ENCODE measurements around the gene SLC23A3. TPM values are rescaled to one million over a fixed set of nuclear protein-coding genes. Genes with fewer than 3 reads are reported as not detected.

Gene SLC23A3
- total and polyA plus RNA-seq, 9 of the 15 experiments (the other 6 are each of a cell fraction or from before 2014, with no cell fraction given) = 0.06 to 0.64 (median 0.16) TPM

GRCh38 chr2:219198974-219199373 is 29.1 kb upstream of the SLC23A3 start:
- BruUV-seq (replicated peaks) = no TSS peak
- in situ Hi-C loops (cut with MboI) = no loop called here
- Histone ChIP-seq H3K4me3 (no peak overlapping the region), H3K36me3 (ENCODE audit: control insufficient read depth, insufficient read depth, low read length) (no peaks in the 10 kb centered on the region), H3K4me2 (ENCODE audit: insufficient read depth, low read length) (no peak overlapping the region), H3K9me3 (replicated peaks; ENCODE audit: control insufficient read depth, insufficient read depth, low read depth, low read length) (no peaks in the 10 kb centered on the region), H3K79me2 (ENCODE audit: control insufficient read depth, insufficient read depth, low read length) (no peaks in the 10 kb centered on the region), H4K20me1 (replicated peaks; ENCODE audit: control insufficient read depth, insufficient read depth, low read length) (no peaks in the 10 kb centered on the region), H3K27ac (ENCODE audit: extremely low read depth, low read depth, low read length) (no peak overlapping the region), H3K27me3 (ENCODE audit: control insufficient read depth in 2 of 2, insufficient read depth in 2 of 2, low read length in 2 of 2) (no peaks in the 10 kb centered on the region), H3K9ac (ENCODE audit: insufficient read depth in 1 of 2, low read depth in 2 of 2, low read length in 2 of 2) (no peak overlapping the region), H3K4me1 (replicated peaks in 1 of 2; ENCODE audit: control insufficient read depth in 2 of 2, insufficient read depth in 2 of 2, low read length in 2 of 2) (no peaks in the 10 kb centered on the region), H3K9me1 (ENCODE audit: control insufficient read depth, insufficient read depth, low read length) (no peaks in the 10 kb centered on the region), H2AFZ (ENCODE audit: low read depth, low read length) (peak overlapping the region; percentile 45; the same call in 1 of the 2 replicates)
- DNase-seq (ENCODE audit: extremely low read depth in 1 of 4, low spot score in 3 of 4) (no peak), FAIRE-seq (no peak), ATAC-seq (no peak)
- TF ChIP-seq OTX1 (CRISPR knock-in tag; IDR thresholded peaks at IDR 0.05) (no peak), NFATC3 (IDR thresholded peaks at IDR 0.05) (no peak), AFF4 (CRISPR knock-in tag; IDR thresholded peaks at IDR 0.05) (no peak), MBD2 (IDR thresholded peaks at IDR 0.05; ENCODE audit: borderline replicate concordance, low read depth) (no peak), ETV6 (IDR thresholded peaks at IDR 0.05; ENCODE audit: borderline replicate concordance in 1 of 2, low read depth in 2 of 2, low read length in 1 of 2) (no peak), ETV6 (CRISPR knock-in tag; IDR thresholded peaks at IDR 0.05; ENCODE audit: borderline replicate concordance) (no peak), ZC3H11A (IDR thresholded peaks at IDR 0.05; ENCODE audit: low read depth, low read length) (no peak), ZNF232 (CRISPR knock-in tag; IDR thresholded peaks at IDR 0.05) (no peak), NR2F6 (CRISPR knock-in tag; IDR thresholded peaks at IDR 0.05) (no peak), SOX6 (IDR thresholded peaks at IDR 0.05) (no peak), SUPT5H (IDR thresholded peaks at IDR 0.05) (no peak), KAT8 (IDR thresholded peaks at IDR 0.05; ENCODE audit: low read depth) (no peak)
- TF ChIP-seq, protein P1, sequence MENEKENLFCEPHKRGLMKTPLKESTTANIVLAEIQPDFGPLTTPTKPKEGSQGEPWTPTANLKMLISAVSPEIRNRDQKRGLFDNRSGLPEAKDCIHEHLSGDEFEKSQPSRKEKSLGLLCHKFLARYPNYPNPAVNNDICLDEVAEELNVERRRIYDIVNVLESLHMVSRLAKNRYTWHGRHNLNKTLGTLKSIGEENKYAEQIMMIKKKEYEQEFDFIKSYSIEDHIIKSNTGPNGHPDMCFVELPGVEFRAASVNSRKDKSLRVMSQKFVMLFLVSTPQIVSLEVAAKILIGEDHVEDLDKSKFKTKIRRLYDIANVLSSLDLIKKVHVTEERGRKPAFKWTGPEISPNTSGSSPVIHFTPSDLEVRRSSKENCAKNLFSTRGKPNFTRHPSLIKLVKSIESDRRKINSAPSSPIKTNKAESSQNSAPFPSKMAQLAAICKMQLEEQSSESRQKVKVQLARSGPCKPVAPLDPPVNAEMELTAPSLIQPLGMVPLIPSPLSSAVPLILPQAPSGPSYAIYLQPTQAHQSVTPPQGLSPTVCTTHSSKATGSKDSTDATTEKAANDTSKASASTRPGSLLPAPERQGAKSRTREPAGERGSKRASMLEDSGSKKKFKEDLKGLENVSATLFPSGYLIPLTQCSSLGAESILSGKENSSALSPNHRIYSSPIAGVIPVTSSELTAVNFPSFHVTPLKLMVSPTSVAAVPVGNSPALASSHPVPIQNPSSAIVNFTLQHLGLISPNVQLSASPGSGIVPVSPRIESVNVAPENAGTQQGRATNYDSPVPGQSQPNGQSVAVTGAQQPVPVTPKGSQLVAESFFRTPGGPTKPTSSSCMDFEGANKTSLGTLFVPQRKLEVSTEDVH (IDR thresholded peaks at IDR 0.05; ENCODE audit: low read depth, partially characterized antibody) = no peak
- 41% methylated on average over 5 of the region's 5 CpGs for WGBS (ENCODE audit: insufficient coverage, low coverage, missing lambda C conversion rate)
- intact Hi-C loops (cut with micrococcal nuclease) = no loop called here
- CTCF ChIA-PET (ENCODE audit: low intra/inter-chr PET ratio) = no interaction called here
- POLR2A ChIA-PET = no interaction called here
